NB4 (cell line): ENCODE data around the gene TFEB.

Experiments
- DNase-seq: peaks from one replicate; pipeline ENCODE4 v3.0.0; 2010; ENCODE audit warnings: low read depth
- H3K4me3 ChIP-seq: one replicate; pipeline ENCODE4 v1.5.1; 2011; ENCODE audit warnings: mild to moderate bottlenecking, low read depth, low read length, moderate library complexity
- MAX ChIP-seq: IDR thresholded peaks from 2 replicates; pipeline ENCODE4 v1.6.1; 2011; ENCODE audit warnings: low read depth, low read length
- MYC ChIP-seq: IDR thresholded peaks from 2 replicates; pipeline ENCODE4 v1.6.1; 2011; ENCODE audit warnings: low read depth, low read length
- POLR2A ChIP-seq: IDR thresholded peaks from 2 replicates; pipeline ENCODE4 v1.6.1; 2011; ENCODE audit warnings: mild to moderate bottlenecking; ENCODE audit not compliant: insufficient read length; ENCODE audit errors: extremely low read depth
- TF ChIP-seq, protein P1 (sequence below): IDR thresholded peaks from one replicate; pipeline ENCODE4 v1.5.1; 2012; ENCODE audit warnings: low read depth, low read length

TFEB gene

GRCh38 chr6:41757271-41757670 lies 21.9 kb upstream of the TFEB start:
- no peak for DNase-seq
- TF ChIP-seq MYC (no peak), MAX (no peak), POLR2A (no peak)
- TF ChIP-seq, protein P1, sequence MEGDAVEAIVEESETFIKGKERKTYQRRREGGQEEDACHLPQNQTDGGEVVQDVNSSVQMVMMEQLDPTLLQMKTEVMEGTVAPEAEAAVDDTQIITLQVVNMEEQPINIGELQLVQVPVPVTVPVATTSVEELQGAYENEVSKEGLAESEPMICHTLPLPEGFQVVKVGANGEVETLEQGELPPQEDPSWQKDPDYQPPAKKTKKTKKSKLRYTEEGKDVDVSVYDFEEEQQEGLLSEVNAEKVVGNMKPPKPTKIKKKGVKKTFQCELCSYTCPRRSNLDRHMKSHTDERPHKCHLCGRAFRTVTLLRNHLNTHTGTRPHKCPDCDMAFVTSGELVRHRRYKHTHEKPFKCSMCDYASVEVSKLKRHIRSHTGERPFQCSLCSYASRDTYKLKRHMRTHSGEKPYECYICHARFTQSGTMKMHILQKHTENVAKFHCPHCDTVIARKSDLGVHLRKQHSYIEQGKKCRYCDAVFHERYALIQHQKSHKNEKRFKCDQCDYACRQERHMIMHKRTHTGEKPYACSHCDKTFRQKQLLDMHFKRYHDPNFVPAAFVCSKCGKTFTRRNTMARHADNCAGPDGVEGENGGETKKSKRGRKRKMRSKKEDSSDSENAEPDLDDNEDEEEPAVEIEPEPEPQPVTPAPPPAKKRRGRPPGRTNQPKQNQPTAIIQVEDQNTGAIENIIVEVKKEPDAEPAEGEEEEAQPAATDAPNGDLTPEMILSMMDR: no peak
- H3K4me3 ChIP-seq: no peak overlapping the region

DNA sequence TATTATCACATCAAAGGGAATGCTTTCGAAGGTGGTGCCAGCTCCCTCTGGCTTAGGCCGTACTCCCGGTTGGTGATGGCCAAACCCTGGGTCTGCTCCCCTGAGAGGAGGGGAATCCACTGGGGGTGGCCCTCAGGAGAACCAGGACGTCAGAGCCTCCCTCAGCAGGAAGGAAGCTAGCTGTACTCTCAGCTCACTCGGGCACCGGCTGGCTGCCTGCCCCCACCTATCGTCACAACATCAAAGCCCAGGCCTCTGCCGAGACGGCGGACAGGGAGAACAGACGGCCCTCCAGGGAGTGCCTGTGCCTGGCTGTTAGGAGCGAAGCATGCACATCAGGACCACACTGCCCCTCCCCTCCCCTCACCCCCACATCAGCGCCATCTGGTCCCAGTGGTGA lies 20.9 kb upstream of the TFEB start:
- TF ChIP-seq MYC: no peak
- TF ChIP-seq MAX: no peak
- TF ChIP-seq, protein P1: no peak
- no peak for TF ChIP-seq POLR2A
- no peak for DNase-seq
- H3K4me3 ChIP-seq: no peak overlapping the region

DNA sequence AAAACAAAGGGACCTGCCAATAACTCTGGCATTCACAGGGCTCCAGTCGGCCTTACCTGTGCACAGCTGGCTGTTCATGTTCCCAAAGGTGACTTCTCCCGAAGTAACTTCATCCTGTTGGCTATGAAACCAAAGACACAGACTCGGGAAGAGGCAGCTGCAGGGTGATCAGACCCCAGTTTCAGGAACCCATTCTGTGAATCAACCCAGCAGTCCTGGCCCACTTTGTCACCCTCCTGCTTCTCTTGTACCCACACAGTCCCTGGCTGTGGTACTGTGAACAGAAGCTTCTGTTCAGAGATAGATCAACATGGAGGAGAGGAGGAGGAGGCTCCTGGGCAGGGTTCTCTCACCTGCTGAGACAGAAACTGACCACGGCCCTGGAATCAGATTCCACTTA lies 20.5 kb upstream of the TFEB start:
- DNase-seq: no peak
- TF ChIP-seq MAX: no peak
- TF ChIP-seq MYC: no peak
- no peak for TF ChIP-seq POLR2A
- TF ChIP-seq, protein P1: no peak
- H3K4me3 ChIP-seq: no peak overlapping the region

- DNase-seq: no peak
- TF ChIP-seq, protein P1: no peak
- TF ChIP-seq MAX (no peak), MYC (no peak), POLR2A (no peak)
These were observed 15.0 kb upstream of the TFEB start for GRCh38 chr6:41750374-41750773.

DNA sequence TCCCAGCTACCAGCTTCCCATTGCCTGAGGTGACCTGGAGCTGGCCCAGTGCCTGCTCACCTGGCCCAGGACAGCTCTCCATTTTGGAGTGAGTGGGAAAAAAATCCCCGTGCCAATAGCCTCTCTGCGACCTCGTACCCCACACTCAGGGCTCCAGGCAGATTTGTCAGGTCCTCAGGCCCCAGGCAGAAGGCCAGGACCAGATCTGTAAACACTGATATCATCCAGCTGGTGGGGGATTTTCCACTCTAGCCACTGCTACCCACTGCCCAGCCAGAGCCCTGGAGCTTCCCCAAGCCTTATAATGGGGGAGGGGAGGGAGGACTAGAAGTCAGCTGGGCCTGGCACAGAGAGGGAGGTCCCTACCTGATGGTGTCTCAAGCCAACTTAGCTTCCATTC lies 13.1 kb upstream of the TFEB start:
- TF ChIP-seq, protein P1: no peak
- TF ChIP-seq MYC: no peak
- no peak for TF ChIP-seq POLR2A
- no peak for TF ChIP-seq MAX
- H3K4me3 ChIP-seq: no peak overlapping the region

More at GRCh38 chr6:41750374-41750773, 15.0 kb upstream of the TFEB start:
- no peak overlapping the region for H3K4me3 ChIP-seq

DNA sequence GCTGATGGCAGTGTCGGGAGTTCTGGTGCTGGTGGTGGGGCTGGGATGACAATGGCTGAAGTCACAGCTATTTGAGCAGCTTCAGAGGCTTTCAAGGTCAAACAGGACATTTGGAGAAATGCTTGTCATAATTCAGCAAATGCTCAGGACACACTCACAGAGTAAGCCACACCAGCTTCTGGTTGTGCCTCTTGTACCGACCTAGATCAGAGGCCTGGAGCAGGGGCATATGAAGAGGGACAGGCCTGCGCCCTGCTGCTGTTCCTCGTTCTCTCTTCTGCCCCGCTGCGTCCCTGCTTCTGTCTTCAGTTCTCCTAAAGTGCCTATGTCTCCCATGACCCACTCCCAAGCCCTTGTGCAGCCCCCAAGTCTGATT lies 12.7 kb upstream of the TFEB start:
- TF ChIP-seq MYC: no peak
- no peak for TF ChIP-seq POLR2A
- TF ChIP-seq, protein P1: no peak
- no peak for TF ChIP-seq MAX
- DNase-seq: no peak
- no peak overlapping the region for H3K4me3 ChIP-seq

More for the DNA sequence above, 13.1 kb upstream of the TFEB start:
- no peak for DNase-seq
